Stimulated activated CD8-positive, alpha-beta memory T cell treated with anti-CD3 and anti-CD28 coated beads, Interleukin-7, amount 100 ng/mL, for 48 hours (primary cell): Measurements from ENCODE around the gene PTGDS.

Experiments used
- DNase-seq, 2 donors: peaks; one replicate each; pipeline ENCODE4 v3.0.0-alpha.2; 2020; ENCODE audit warnings: low read depth in 1 of 2; ENCODE audit errors: extremely low read depth in 1 of 2

PTGDS gene

GRCh38 chr9:136972335-136972734 is 5.0 kb upstream of the PTGDS start:
- no peak for DNase-seq

GRCh38 chr9:136972743-136973142 is 4.6 kb upstream of the PTGDS start:
- no peak for DNase-seq

GRCh38 chr9:136973618-136974617 is 3.4 kb upstream of the PTGDS start:
- no peak for DNase-seq

GRCh38 chr9:136974817-136975535 is 2.3 kb upstream of the PTGDS start:
- DNase-seq: no peak

- DNase-seq: no peak
Measured at GRCh38 chr9:136975644-136976043, 1.7 kb upstream of the PTGDS start.

GRCh38 chr9:136977649-136978072 is 357 bp downstream of the PTGDS start:
- no peak for DNase-seq

GRCh38 chr9:136978073-136978864 is 965 bp downstream of the PTGDS start:
- peak in 1 of 2 donors; percentile 54 for DNase-seq

GRCh38 chr9:136978865-136979544 is 1.7 kb downstream of the PTGDS start:
- no peak for DNase-seq

GRCh38 chr9:136979769-136980587 is 2.7 kb downstream of the PTGDS start:
- DNase-seq: no peak

GRCh38 chr9:136980669-136981478 is 3.6 kb downstream of the PTGDS start:
- DNase-seq: no peak

GRCh38 chr9:136981588-136982231 is 4.4 kb downstream of the PTGDS start:
- DNase-seq: no peak

GRCh38 chr9:136982232-136983051 is 5.1 kb downstream of the PTGDS start, which contains the start of gene LCNL1:
TSS of gene LCNL1 (plus strand) at chr9:136982993. CDS start at chr9:136983587, 594 bp downstream.
- DNase-seq: no peak

- no peak for DNase-seq
Measured at GRCh38 chr9:136983167-136983566, 5.9 kb downstream of the PTGDS start.

GRCh38 chr9:136983656-136984314 is 6.5 kb downstream of the PTGDS start:
- DNase-seq: no peak

- no peak for DNase-seq
Measured at GRCh38 chr9:136984464-136985026, 7.2 kb downstream of the PTGDS start.

- no peak for DNase-seq
Measured at GRCh38 chr9:136985027-136985602, 7.8 kb downstream of the PTGDS start.
